GM10266 (cell line): Measurements from ENCODE around the gene UBE2H.
"Not testable (repeated sequence)": the region's sequence is repeated elsewhere in the genome, so short reads cannot be mapped to it uniquely, and the experiment has no call there.

Experiments used
- DNase-seq: peaks from one replicate; pipeline ENCODE4 v3.0.0; 2012; ENCODE audit errors: extremely low spot score
- TF ChIP-seq, protein P1 (sequence below): IDR thresholded peaks from 2 replicates; pipeline ENCODE4 v1.5.1; 2012; ENCODE audit warnings: mild to moderate bottlenecking, low read depth; ENCODE audit not compliant: control insufficient read depth, insufficient read depth; ENCODE audit errors: missing control alignments

Gene UBE2H

DNA sequence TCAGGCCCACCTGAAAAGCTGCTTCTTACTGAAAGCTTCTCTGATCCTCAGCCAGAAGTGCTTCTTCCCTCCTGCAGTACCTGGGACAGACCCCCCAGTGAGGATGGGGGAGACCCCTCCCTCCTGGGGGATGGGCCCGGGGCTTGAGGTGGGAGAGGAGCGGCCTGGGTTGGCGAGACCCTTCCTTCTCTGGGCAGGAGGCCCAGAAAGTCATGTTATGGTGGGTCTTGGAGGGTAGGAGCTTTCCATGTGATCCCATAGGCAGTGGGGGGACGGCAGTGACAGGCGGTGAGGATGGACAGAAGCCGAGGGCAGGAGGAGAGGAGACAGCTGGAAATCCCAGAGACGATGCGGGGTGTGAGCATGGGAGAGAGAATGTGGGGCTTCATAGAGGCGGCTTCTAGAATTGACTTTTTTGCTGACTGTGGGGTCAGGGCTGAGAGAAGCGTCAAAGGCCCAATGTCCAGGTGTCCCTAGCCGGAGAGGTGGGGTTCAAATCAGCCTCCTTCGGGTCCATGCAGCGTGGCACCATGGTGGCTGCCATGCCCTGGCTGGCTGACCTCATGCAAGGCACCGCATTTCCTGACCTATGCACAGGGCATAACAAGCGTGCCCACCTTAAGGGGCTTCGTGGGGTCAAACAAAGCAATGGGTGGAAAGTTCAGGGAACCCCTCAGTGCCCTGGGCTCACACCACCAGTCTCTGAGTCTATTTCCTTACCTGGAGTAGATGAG lies 154.0 kb downstream of the UBE2H start:
- TF ChIP-seq, protein P1, sequence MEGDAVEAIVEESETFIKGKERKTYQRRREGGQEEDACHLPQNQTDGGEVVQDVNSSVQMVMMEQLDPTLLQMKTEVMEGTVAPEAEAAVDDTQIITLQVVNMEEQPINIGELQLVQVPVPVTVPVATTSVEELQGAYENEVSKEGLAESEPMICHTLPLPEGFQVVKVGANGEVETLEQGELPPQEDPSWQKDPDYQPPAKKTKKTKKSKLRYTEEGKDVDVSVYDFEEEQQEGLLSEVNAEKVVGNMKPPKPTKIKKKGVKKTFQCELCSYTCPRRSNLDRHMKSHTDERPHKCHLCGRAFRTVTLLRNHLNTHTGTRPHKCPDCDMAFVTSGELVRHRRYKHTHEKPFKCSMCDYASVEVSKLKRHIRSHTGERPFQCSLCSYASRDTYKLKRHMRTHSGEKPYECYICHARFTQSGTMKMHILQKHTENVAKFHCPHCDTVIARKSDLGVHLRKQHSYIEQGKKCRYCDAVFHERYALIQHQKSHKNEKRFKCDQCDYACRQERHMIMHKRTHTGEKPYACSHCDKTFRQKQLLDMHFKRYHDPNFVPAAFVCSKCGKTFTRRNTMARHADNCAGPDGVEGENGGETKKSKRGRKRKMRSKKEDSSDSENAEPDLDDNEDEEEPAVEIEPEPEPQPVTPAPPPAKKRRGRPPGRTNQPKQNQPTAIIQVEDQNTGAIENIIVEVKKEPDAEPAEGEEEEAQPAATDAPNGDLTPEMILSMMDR, result no peak

DNA sequence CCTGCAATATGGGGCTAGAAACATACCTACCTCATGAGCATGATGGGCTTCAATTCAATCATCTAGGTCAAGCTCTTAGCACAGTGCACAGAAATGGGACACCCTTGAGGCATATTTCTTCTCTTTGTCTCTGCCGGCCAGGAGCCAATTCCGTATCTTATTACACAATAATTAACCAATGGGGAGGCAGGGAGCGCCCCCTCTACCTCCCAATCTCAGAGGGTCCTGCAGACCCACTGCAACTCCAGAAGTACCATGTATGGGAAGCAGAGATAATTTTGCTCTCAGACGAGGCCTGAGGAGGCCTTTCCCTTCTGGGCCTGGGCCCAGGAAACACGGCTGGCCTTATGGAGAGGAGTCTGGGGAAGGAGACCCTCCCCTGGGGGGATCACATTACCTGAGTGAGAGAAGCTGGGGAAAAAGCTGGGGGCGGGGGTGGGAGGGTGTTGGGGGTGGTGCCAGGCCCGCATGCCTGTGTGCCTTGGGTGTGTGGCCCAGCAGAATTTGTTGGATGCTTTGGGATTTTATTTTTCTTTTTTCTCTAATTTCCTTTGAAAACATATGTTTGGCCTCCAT lies 155.5 kb downstream of the UBE2H start:
- no peak for DNase-seq
- TF ChIP-seq, protein P1, result no peak

More for the DNA sequence above, 154.0 kb downstream of the UBE2H start:
- DNase-seq, result no peak

DNA sequence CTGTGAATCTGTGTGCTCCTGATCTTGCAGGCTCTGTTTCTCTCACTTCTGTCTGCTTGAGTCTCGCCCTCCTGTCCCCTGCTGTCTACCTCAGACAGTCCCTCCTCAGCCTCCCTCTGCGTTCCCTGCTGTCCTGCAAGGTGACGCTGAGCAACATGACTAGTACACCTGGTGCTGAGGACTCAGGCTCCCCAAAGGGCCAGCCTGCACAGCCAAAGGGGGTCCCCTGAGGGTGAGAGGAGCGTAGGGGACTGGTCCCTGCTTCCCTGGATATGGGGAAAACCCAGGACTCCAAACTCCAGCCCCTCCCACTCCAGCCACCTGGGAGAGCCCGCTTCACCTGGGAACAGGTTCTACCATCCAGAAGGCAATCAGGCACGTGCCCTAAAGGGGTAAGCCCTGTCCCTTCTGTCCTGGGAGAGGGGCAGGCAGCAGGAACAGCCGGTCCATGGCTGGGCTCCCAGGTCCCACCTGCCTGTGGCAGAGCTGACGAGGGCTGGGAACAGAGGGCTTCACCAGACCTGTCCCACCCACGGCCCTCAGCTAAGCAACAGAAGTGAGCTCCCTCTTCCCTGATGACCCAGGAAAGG lies 156.5 kb downstream of the UBE2H start:
- DNase-seq, result no peak
- TF ChIP-seq, protein P1, result no peak

DNA sequence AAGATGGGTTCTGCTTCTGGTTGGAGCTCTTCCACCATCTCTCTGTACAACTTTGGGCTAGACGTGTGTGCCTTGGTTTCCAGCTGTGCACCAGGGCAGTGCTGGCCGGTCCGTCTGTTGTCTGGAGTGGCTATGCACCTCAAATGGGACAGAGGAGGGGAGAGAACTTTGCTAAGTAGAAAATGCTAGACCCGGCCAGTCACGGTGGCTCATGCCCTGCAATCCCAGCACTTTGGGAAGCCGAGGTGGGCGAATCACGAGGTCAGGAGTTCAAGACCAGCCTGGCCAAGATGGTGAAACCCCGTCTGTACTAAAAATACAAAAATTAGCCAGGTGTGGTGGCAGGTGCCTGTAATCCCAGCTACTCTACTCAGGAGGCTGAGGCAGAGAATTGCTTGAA lies 158.3 kb downstream of the UBE2H start:
- not testable (repeated sequence) for DNase-seq

DNA sequence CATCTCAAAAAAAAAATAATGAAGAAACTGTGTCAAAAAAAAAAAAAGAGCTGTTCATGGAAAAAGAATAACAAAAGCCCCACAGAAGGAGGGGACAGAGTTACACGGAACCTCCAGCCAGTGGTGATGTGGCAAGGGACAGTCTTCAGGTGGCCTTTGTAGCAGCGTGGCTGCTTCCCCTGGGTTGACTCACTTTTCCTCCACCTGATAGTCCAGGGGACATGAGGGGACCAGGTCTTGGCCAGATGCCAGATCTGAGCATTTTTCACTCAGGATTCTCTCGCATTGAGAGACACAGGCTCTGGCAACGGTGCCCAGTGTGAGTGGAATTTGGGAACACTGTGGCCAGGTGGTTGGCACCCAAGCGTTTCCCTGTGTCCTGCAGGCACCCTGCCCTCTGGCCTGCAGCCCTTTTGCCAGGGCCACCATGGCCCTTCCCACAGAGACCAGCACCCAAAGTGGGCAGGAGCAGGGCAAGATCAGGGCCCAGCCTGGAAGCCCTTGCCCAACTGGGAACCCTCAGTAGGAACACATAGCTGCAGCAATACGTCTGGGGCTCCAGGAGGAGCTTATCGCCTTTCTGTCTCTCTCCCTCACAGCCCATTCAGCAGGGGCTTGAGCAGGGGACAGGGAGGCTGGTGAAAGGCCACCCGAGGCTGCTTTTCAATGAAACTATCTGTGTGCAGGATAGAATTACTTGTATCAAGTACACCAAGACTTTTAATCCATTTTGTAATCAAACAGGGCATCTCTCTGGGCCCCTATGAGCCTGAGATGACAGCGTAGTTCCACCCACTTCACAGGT lies 159.1 kb downstream of the UBE2H start:
- TF ChIP-seq, protein P1, result no peak
- DNase-seq, result no peak

DNA sequence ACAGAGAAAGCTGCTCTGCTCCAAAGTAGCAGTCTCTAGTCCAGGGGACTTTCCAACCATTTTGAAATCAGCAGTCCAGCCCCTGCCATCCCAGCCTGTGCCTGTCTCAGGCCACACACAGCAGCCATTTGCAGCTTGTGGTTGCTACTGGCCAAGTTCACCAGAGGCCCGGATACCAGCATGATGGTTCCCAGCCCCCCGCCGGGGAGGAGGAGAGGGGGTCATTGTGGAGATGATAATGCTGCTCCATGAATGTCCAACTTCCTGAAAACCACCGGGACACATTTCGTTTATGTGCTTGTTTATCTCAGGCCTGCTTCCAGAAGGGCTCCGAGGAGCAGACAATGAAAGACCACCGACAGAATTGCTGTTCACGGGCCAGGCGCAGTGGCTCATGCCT lies 160.0 kb downstream of the UBE2H start:
- no peak for DNase-seq
- TF ChIP-seq, protein P1, result no peak

DNA sequence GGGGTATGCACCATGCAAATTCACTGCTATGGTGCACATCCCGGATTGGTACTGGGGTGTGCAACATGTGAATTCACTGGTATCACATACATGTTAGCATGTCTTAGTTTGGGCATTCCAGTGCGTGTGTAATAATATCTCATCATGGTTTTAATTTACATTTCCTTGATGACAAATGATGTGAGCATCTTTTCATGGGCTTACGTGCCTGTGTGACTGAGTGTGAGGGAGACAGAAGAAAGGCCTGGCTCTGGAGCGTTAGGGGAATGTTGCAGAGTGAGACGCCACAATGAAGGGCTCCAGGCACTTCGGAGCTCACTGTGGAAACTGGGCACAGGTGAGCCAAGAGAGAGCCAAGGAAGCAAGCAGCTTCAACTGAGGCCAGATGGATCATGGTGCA lies 162.6 kb downstream of the UBE2H start:
- no peak for DNase-seq

More for the DNA sequence above, 162.6 kb downstream of the UBE2H start:
- TF ChIP-seq, protein P1, result no peak
